Measurements from ENCODE around the gene ZBTB7C.

Gene ZBTB7C

DNA sequence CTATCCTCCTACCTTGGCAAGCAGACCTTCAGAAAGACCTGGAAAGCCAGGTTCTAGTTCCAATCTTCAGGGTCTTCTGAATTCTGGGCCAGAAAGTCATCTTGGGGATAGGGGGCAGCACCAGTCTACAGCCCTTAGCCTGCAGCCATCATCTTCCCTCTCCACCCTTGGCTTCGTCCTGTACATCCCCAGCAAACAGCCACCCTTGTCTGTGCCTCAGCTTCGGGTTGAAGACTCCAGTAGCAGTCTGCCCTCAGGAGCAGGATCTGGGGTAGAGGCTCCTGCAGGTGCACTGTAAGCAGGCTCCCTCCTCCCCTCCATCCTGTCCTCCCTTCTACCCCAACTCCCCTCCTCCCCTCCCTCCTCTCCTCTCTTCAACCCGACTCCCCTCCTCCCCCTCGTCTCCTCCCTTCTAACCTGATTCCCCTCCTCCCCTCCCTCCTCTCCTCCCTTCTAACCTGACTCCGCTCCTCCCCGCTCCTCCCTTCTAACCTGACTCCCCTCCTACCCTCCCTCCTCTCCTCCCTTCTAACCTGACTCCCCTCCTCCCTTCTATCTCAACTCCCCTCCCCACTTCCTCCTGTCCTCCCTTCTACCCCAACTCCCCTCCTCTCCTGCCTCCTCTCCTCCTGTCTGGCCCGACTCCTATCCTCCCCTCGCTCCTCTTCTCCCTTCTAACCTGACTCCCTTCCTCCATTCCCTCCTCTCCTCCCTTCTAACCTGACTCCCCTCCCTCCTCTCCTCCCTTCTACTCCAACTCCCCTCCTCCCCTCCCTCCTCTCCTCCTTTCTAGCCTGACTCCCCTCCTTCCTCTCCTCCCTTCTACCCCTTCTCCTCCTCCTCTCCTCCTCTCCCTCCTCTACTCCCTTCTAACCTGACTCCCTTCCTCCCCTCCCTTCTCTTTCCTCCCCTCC is 388.6 kb downstream of the ZBTB7C start:
- TF ChIP-seq CTCF (IDR thresholded peaks at IDR 0.05; ENCODE audit: insufficient read depth, low read depth, low read length, missing control alignments) = no peak
- H3K4me3 ChIP-seq (ENCODE audit: low read length) = no peak overlapping the region
- no peak for DNase-seq (ENCODE audit: low read depth)

DNA sequence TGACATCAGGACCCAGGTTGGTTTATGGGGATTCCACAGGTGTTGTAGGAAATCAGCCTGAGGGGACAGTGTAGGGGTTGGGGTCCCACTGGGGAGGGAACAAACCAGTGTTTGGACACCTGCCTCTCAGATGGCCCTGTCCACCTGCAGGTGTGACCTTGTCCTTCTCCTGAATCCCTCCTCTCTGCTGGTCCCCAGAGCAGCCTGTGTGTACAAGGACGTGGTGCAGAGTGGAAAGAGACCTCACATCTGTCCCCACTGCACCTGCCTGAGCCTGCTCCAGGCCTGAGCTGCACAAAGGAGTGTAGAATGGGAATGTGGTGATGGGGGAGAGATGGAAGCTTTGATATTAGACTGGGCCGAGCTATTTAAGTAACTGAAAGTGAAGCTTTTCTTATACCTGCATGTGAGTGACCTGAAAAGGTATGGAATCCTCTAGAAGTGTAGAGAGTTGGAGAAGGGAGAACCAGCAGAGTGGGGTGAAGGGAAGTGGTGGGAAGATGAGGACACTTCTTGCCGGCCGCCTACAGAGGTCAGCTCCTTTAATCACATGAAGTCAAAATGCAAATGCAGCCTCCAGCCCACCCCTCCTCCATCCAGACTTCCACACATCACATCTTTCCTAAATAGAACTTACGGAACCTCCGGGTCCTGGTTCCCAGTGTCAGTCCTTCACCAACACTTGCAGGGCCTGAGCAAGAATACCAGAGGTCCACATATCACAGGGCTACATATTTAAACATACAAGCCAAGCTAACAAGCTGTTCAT is 389.4 kb downstream of the ZBTB7C start:
- no peak overlapping the region for H3K4me3 ChIP-seq (ENCODE audit: low read length)
- no peak for TF ChIP-seq CTCF (IDR thresholded peaks at IDR 0.05; ENCODE audit: insufficient read depth, low read depth, low read length, missing control alignments)
- DNase-seq (ENCODE audit: low read depth) = no peak

DNA sequence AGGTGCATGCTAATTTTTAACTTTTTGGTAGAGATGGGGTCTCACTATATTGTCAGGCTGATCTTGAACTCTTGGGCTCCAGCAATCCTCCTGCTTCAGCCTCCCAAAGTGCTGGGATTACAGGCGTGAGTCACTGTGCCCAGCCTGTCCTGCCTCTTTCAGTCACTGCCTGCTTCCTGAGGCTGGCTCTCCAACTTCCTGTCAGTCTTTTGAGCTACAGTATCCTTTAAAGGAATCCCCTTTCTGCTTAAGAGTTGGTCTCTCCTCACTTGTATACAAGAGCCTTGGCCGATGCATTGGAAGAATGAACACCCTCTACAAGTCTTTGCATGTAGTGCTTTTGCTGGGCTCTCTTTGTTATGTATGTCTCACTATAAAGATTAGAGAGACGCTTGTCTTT is 390.3 kb downstream of the ZBTB7C start:
- no peak for TF ChIP-seq CTCF (IDR thresholded peaks at IDR 0.05; ENCODE audit: insufficient read depth, low read depth, low read length, missing control alignments)
- DNase-seq (ENCODE audit: low read depth) = peak; percentile 73
- no peak overlapping the region for H3K4me3 ChIP-seq (ENCODE audit: low read length)

GRCh38 chr18:48017635-48018034 is 391.5 kb downstream of the ZBTB7C start:
- peak; percentile 18 for DNase-seq (ENCODE audit: low read depth)
- TF ChIP-seq CTCF (IDR thresholded peaks at IDR 0.05; ENCODE audit: insufficient read depth, low read depth, low read length, missing control alignments) = no peak
- H3K4me3 ChIP-seq (ENCODE audit: low read length) = no peak overlapping the region

DNA sequence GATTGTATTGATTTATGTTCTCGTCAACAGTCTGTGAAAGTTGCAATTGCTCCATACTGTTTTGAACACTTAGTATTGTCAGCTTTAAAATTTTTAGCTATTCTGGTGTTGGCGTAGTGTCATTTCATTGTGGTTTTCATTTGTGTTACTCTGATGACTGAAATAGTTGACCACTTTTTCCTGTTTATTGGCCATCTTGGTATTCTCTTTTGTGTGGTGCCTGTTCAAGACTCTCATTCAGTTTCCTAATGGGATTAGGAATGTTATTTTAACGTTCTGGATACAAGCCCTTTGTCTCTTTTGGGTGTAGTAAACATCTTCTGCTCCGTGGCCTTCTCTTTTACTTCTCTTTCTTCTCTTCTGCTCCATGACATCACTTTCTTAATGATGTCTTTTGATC is 396.0 kb downstream of the ZBTB7C start:
- TF ChIP-seq CTCF (IDR thresholded peaks at IDR 0.05; ENCODE audit: insufficient read depth, low read depth, low read length, missing control alignments) = no peak
- no peak overlapping the region for H3K4me3 ChIP-seq (ENCODE audit: low read length)
- DNase-seq (ENCODE audit: low read depth) = no peak

GRCh38 chr18:48011926-48012465 is 397.2 kb downstream of the ZBTB7C start:
- no peak for DNase-seq (ENCODE audit: low read depth)
- no peak overlapping the region for H3K4me3 ChIP-seq (ENCODE audit: low read length)
- no peak for TF ChIP-seq CTCF (IDR thresholded peaks at IDR 0.05; ENCODE audit: insufficient read depth, low read depth, low read length, missing control alignments)
